Measurements from ENCODE around the gene ZNF318.
"Not testable (repeated sequence)": the region's sequence is repeated elsewhere in the genome, so short reads cannot be mapped to it uniquely, and the experiment has no call there.

ZNF318 gene

GRCh38 chr6:43303751-43304331 lies 65.6 kb downstream of the ZNF318 start:
- no peak overlapping the region for H3K4me3 ChIP-seq (ENCODE audit: low read depth, low read length)

GRCh38 chr6:43303006-43303405 lies 66.4 kb downstream of the ZNF318 start:
- not testable (repeated sequence) for H3K4me3 ChIP-seq (ENCODE audit: low read depth, low read length)

- H3K4me3 ChIP-seq (ENCODE audit: low read depth, low read length): no peak overlapping the region
Observed at GRCh38 chr6:43302126-43302525, 67.3 kb downstream of the ZNF318 start.

- no peak overlapping the region for H3K4me3 ChIP-seq (ENCODE audit: low read depth, low read length)
Observed at GRCh38 chr6:43301081-43301870, 68.2 kb downstream of the ZNF318 start.

GRCh38 chr6:43299338-43300293 lies 69.8 kb downstream of the ZNF318 start:
- H3K4me3 ChIP-seq (ENCODE audit: low read depth, low read length): no peak overlapping the region

- no peak overlapping the region for H3K4me3 ChIP-seq (ENCODE audit: low read depth, low read length)
Observed at GRCh38 chr6:43298565-43299337, 70.7 kb downstream of the ZNF318 start.

GRCh38 chr6:43297644-43298564 lies 71.5 kb downstream of the ZNF318 start, which contains the start of gene SLC22A7:
Gene SLC22A7, plus strand, starts transcription at chr6:43298260. Its CDS starts 99 bp downstream, at chr6:43298359.
- no peak within 1 kb of the TSS for H3K4me3 ChIP-seq (ENCODE audit: low read depth, low read length)

- H3K4me3 ChIP-seq (ENCODE audit: low read depth, low read length): no peak overlapping the region
Observed at GRCh38 chr6:43296780-43297497, 72.5 kb downstream of the ZNF318 start.

- no peak overlapping the region for H3K4me3 ChIP-seq (ENCODE audit: low read depth, low read length)
Observed at GRCh38 chr6:43295456-43295855, 74.0 kb downstream of the ZNF318 start.

- H3K4me3 ChIP-seq (ENCODE audit: low read depth, low read length): no peak overlapping the region
Observed at GRCh38 chr6:43294536-43294935, 74.9 kb downstream of the ZNF318 start.

GRCh38 chr6:43293698-43294097 lies 75.7 kb downstream of the ZNF318 start:
- no peak overlapping the region for H3K4me3 ChIP-seq (ENCODE audit: low read depth, low read length)

- H3K4me3 ChIP-seq (ENCODE audit: low read depth, low read length): no peak overlapping the region
Observed at GRCh38 chr6:43292763-43293318, 76.6 kb downstream of the ZNF318 start.

GRCh38 chr6:43292341-43292740 lies 77.1 kb downstream of the ZNF318 start:
- no peak overlapping the region for H3K4me3 ChIP-seq (ENCODE audit: low read depth, low read length)

GRCh38 chr6:43291708-43292107 lies 77.7 kb downstream of the ZNF318 start:
- no peak overlapping the region for H3K4me3 ChIP-seq (ENCODE audit: low read depth, low read length)

GRCh38 chr6:43290905-43291355 lies 78.5 kb downstream of the ZNF318 start:
- H3K4me3 ChIP-seq (ENCODE audit: low read depth, low read length): no peak overlapping the region

GRCh38 chr6:43290339-43290904 lies 79.0 kb downstream of the ZNF318 start:
- H3K4me3 ChIP-seq (ENCODE audit: low read depth, low read length): no peak overlapping the region

- no peak overlapping the region for H3K4me3 ChIP-seq (ENCODE audit: low read depth, low read length)
Observed at GRCh38 chr6:43287717-43288679, 81.4 kb downstream of the ZNF318 start.

Measured in iPS-11a (cell line).